Immature natural killer cell (primary cell): ENCODE results near the gene MALAT1. TPM values are rescaled to one million over a fixed set of nuclear protein-coding genes. Genes with fewer than 3 reads are reported as not detected.
A peak's percentile ranks its signal among the peaks of the same experiment; 100 is the strongest.
"Not testable (repeated sequence)": the region's sequence is repeated elsewhere in the genome, so short reads cannot be mapped to it uniquely, and the experiment has no call there.

Experiments
- DNase-seq, 3 donors: peaks; one replicate each; pipeline ENCODE4 v3.0.0; 2022; ENCODE audit warnings: mixed read lengths in 1 of 3
- H3K27ac Mint-ChIP-seq, 6 donors: one replicate each; pipeline ENCODE4 v1.8.0; 2020; ENCODE audit warnings: mixed read lengths in 6 of 6, mild to moderate bottlenecking in 5 of 6, inconsistent platforms in 4 of 6, moderate library complexity in 3 of 6
- H3K27me3 Mint-ChIP-seq, 3 donors: one replicate each; pipeline ENCODE4 v1.8.0; 2020 to 2021; ENCODE audit warnings: low read depth in 3 of 3, mild to moderate bottlenecking in 3 of 3, mixed read lengths in 3 of 3, moderate library complexity in 3 of 3, inconsistent platforms in 1 of 3
- H3K36me3 Mint-ChIP-seq, 3 donors: one replicate each; pipeline ENCODE4 v1.8.0; 2020; ENCODE audit warnings: mixed read lengths in 3 of 3, inconsistent platforms in 2 of 3, mild to moderate bottlenecking in 2 of 3
- H3K4me1 Mint-ChIP-seq, 2 donors: one replicate each; pipeline ENCODE4 v1.8.0; 2020; ENCODE audit warnings: inconsistent platforms in 2 of 2, mild to moderate bottlenecking in 2 of 2, mixed read lengths in 2 of 2, moderate library complexity in 1 of 2
- H3K4me3 Mint-ChIP-seq, 5 donors: one replicate each; pipeline ENCODE4 v1.8.0; 2020; ENCODE audit warnings: mild to moderate bottlenecking in 5 of 5, mixed read lengths in 5 of 5, inconsistent platforms in 3 of 5, moderate library complexity in 3 of 5
- H3K9me3 Mint-ChIP-seq, 6 donors: one replicate each; pipeline ENCODE4 v1.8.0; 2020; ENCODE audit warnings: mild to moderate bottlenecking in 6 of 6, mixed read lengths in 6 of 6, inconsistent platforms in 4 of 6, moderate library complexity in 3 of 6
- polyA plus RNA-seq, 3 donors: library from polyadenylated mRNA; unstranded; fragments of 300-500 nt; fragmentation: Illumina TruSeq; gene quantifications; one replicate each; pipeline ENCODE4 v1.2.3, GENCODE V29; 2021

The MALAT1 gene
- polyA plus RNA-seq, 3 donors from 2014 or later = 1,459 to 3,517 (median 2,451) TPM

DNA sequence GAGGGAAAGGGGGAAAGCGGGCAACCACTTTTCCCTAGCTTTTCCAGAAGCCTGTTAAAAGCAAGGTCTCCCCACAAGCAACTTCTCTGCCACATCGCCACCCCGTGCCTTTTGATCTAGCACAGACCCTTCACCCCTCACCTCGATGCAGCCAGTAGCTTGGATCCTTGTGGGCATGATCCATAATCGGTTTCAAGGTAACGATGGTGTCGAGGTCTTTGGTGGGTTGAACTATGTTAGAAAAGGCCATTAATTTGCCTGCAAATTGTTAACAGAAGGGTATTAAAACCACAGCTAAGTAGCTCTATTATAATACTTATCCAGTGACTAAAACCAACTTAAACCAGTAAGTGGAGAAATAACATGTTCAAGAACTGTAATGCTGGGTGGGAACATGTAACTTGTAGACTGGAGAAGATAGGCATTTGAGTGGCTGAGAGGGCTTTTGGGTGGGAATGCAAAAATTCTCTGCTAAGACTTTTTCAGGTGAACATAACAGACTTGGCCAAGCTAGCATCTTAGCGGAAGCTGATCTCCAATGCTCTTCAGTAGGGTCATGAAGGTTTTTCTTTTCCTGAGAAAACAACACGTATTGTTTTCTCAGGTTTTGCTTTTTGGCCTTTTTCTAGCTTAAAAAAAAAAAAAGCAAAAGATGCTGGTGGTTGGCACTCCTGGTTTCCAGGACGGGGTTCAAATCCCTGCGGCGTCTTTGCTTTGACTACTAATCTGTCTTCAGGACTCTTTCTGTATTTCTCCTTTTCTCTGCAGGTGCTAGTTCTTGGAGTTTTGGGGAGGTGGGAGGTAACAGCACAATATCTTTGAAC, 6.8 kb downstream of the MALAT1 start:
- Mint-ChIP-seq H3K27ac (peak overlapping the region in 5 of 6 donors; percentile 83 to 90 (median 87)), H3K27me3 (peaks cover 13 to 40% (median 32%) of the 10 kb centered on the region in 3 donors), H3K36me3 (peaks cover 0 to 31% (median 30%) of the 10 kb centered on the region in 3 donors), H3K4me1 (peaks cover 60 to 70% of the 10 kb centered on the region in 2 donors), H3K4me3 (no peak overlapping the region), H3K9me3 (no peaks in the 10 kb centered on the region)
- DNase-seq = peak in 1 of 3 donors; percentile 22

DNA sequence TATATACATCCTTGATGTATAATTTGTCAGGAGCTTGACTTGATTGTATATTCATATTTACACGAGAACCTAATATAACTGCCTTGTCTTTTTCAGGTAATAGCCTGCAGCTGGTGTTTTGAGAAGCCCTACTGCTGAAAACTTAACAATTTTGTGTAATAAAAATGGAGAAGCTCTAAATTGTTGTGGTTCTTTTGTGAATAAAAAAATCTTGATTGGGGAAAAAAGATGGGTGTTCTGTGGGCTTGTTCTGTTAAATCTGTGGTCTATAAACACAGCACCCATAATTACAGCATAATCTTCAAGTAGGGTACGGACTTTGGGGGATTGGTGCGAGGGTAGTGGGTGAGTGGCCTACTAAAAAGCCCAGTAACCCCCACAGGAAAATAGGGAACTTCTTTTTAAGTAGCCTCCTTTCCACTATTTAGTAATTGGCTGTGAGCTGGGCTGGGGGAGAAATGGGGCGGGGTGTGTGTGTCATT, 7.5 kb downstream of the MALAT1 start:
- Mint-ChIP-seq H3K9me3 (no peaks in the 10 kb centered on the region), H3K36me3 (peaks cover 0 to 31% (median 30%) of the 10 kb centered on the region in 3 donors), H3K27me3 (peaks cover 13 to 40% (median 32%) of the 10 kb centered on the region in 3 donors), H3K4me1 (peaks cover 60 to 72% of the 10 kb centered on the region in 2 donors), H3K27ac (peak overlapping the region in 5 of 6 donors; percentile 83 to 90 (median 87)), H3K4me3 (no peak overlapping the region)
- DNase-seq = peak in 2 of 3 donors; percentile 25 to 34

DNA sequence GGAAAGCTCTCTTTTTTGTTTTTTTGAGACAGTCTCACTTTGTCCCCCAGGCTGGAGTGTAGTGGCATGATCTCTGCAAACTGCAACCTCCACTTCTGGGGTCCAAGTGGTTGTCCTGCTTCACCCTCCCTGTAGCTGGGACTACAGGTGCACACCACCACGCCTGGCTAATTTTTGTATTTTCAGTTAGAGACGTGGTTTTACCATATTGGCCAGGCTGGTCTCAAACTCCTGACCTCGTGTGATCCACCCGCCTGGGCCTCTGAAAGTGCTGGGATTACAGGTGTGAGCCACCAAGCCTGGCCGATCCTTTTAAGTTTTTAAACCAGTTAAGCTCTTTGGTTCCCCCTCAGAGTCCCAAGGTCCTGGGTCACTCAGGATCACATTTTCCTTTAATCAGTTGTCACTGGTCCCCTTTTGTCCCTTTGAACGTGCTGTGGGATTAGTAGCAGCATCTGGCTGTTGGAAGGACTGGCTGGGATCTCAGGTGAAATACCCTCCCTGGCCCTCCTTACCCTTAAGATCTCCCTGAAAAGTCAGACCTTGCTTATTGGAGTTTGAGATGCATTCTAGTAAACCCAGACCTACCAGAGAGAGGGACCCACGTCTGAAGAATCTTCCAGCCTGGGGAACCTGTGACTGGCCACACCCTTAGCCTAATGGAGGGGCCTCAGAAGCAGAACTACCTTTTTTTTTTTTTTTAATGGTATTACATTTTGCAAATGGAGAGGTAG, 8.1 kb downstream of the MALAT1 start:
- Mint-ChIP-seq H3K27me3 (peaks cover 9 to 40% (median 32%) of the 10 kb centered on the region in 3 donors), H3K27ac (peak overlapping the region in 5 of 6 donors; percentile 83 to 90 (median 87)), H3K4me1 (peaks cover 58 to 66% of the 10 kb centered on the region in 2 donors), H3K9me3 (no peaks in the 10 kb centered on the region), H3K4me3 (no peak overlapping the region), H3K36me3 (peaks cover 0 to 31% (median 30%) of the 10 kb centered on the region in 3 donors)
- DNase-seq = peak in 2 of 3 donors; percentile 32 to 35

DNA sequence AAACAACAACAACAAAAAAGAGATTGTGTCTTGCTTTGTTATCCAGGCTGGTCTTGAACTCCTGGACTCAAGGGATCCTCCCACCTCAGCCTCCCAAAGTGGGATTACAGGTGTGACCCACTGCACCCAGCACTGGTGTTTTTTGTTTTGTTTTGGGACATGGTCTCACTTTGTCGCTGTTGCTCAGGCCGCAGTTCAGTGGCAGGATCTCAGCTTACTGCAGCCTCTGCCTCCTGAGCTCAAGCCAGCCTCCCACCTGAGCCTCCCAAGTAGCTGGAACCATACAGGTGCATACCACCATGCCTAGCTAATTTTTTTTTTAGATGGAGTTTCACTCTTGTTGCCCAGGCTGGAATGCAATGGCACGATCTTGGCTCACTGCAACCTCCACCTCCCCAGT, 13.5 kb downstream of the MALAT1 start:
- peaks cover 3 to 22% (median 20%) of the 10 kb centered on the region in 3 donors for H3K27me3 Mint-ChIP-seq
- not testable (repeated sequence) for H3K36me3 Mint-ChIP-seq, H3K27ac Mint-ChIP-seq, H3K4me3 Mint-ChIP-seq, H3K9me3 Mint-ChIP-seq, DNase-seq
- peaks cover 13 to 17% of the 10 kb centered on the region in 2 donors for H3K4me1 Mint-ChIP-seq

DNA sequence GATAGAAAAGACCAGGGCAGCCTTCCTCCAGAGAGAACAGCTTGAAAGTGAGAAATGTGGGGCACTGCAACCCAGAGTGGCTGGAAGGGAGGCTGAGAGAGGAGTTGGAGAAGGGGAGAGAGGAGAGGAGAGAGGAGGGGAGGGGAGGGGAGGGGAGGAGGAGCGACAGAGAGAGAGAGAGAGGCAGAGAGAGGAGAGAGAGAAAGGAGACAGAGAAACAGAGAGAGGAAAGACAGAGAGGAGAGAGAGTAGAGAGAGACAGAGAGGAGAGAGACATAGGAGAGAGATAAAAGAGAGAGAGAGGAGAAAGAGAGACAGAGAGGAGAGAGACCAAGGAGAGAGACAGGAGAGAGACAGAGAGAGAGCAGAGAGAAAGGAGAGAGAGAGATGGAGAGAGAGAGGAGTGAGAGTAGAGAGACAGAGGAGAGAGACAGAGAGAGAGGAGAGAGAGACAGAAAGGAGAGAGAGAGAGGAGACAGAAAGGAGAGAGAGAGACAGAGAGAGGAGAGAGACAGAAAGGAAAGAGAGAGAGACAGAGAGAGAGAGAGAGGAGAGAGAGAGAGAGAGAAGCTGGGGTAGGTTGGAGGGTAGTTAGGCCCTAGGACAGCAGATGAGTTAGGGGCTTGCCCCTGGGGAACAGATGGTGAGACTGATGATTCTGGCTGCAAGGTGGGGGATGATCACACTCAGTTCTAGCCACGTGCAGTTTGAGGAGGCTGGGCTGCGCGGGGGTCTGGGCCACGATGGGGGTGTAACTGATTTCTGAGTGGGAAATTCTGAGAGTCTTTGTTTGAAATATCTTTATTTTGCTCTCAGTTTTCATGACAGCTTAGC, 17.5 kb downstream of the MALAT1 start:
- Mint-ChIP-seq H3K4me3 (no peak overlapping the region), H3K27me3 (peaks cover 3 to 11% (median 9%) of the 10 kb centered on the region in 3 donors), H3K27ac (peak overlapping the region in 5 of 6 donors; percentile 8 to 76 (median 72)), H3K4me1 (peaks cover 0 to 2% of the 10 kb centered on the region in 2 donors), H3K9me3 (no peaks in the 10 kb centered on the region), H3K36me3 (no peaks in the 10 kb centered on the region)
- DNase-seq = peak in 1 of 3 donors; percentile 20

GRCh38 chr11:65518941-65519549, 20.2 kb downstream of the MALAT1 start:
- H3K36me3 Mint-ChIP-seq, H3K4me3 Mint-ChIP-seq, DNase-seq, H3K9me3 Mint-ChIP-seq, H3K27ac Mint-ChIP-seq, H3K4me1 Mint-ChIP-seq: not testable (repeated sequence)
- peaks cover 3 to 11% (median 9%) of the 10 kb centered on the region in 3 donors for H3K27me3 Mint-ChIP-seq

DNA sequence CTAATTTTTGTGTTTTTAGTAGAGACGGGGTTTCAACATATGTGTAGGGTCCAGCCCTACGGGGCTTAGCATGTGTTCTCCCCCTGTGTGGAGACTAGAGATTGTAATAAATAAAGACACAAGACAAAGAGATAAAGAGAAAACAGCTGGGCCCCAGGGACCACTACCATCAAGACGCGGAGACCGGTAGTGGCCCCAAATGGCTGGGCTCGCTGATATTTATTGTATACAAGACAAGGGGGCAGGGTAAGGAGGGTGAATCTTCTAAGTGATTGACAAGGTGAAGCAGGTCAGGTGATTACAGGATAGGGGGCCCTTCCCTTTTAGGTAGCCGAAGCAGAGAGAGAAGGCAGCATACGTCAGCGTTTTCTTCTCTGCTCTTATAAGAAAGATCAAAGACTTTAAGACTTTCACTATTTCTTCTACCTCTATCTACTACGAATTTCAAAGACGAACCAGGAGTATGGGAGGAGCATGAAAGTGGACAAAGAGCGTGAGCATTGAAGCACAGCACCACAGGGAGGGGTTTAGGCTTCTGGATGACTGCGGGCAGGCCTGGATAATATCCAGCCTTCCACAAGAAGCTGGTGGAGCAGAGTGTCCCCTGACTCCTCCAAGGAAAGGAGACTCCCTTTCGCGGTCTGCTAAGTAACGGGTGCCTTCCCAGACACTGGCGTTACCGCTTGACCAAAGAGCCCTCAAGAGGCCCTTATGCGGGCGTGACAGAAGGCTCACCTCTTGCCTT, 23.1 kb downstream of the MALAT1 start:
- H3K27me3 Mint-ChIP-seq, H3K36me3 Mint-ChIP-seq, DNase-seq, H3K4me3 Mint-ChIP-seq, H3K9me3 Mint-ChIP-seq: not testable (repeated sequence)
- Mint-ChIP-seq H3K4me1 (peaks cover 20 to 21% of the 10 kb centered on the region in 2 donors), H3K27ac (peak overlapping the region in 1 of 6 donors; percentile 19)

- H3K27ac Mint-ChIP-seq = peak overlapping the region in 3 of 6 donors; percentile 13 to 60 (median 40)
- peaks cover 20 to 21% of the 10 kb centered on the region in 2 donors for H3K4me1 Mint-ChIP-seq
- H3K9me3 Mint-ChIP-seq, H3K27me3 Mint-ChIP-seq, H3K36me3 Mint-ChIP-seq, DNase-seq: not testable (repeated sequence)
- peak overlapping the region in 2 of 5 donors; percentile 9 to 12 for H3K4me3 Mint-ChIP-seq
Observed at GRCh38 chr11:65522718-65523630, 24.1 kb downstream of the MALAT1 start.

- peaks cover 20 to 21% of the 10 kb centered on the region in 2 donors for H3K4me1 Mint-ChIP-seq
- not testable (repeated sequence) for H3K4me3 Mint-ChIP-seq, H3K27me3 Mint-ChIP-seq, DNase-seq, H3K9me3 Mint-ChIP-seq, H3K36me3 Mint-ChIP-seq
- peak overlapping the region in 3 of 6 donors; percentile 13 to 74 (median 25) for H3K27ac Mint-ChIP-seq
Observed at GRCh38 chr11:65523631-65523968, 24.8 kb downstream of the MALAT1 start.

DNA sequence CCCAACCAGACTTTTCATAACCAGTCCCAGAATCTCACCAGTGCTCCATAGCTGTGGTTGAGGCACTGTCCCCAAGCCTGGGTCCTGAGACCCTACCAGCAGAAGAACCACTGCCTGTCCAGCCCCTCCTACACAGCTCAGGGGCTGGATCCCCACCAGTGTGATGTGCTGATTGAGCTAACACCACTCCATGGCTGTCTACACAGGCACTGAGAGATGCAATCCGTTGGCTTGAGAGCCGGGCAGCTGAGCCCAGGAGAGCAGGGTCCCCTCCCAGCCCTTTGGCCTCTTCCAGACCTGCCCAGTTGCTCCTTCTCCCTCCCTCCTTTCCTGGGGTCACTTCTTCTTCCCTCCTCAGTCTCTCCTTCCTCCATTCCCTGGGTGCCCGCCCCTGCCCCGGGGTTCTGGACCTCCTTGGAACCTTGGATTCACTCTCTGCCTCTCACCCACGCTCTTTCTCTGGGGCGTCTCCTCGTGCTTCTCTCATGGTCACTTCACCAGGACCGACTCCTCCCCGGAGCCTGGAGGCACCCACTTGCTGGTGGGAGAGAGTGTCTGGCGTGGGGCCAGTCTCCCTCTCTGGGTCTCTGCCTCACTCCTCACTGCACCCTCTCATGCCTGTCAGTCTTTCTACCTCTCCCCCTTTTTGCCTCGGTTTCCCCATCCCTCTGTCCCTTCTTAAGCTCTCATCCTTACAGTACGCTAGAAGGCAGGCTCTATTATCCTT, 25.3 kb downstream of the MALAT1 start:
- H3K4me3 Mint-ChIP-seq = peak overlapping the region in 2 of 5 donors; percentile 9 to 30
- peaks cover 0 to 3% (median 0%) of the 10 kb centered on the region in 3 donors for H3K36me3 Mint-ChIP-seq
- H3K27ac Mint-ChIP-seq = peak overlapping the region; percentile 23 to 85 (median 73)
- no peaks in the 10 kb centered on the region for H3K9me3 Mint-ChIP-seq
- H3K27me3 Mint-ChIP-seq = peaks cover 0 to 3% (median 1%) of the 10 kb centered on the region in 3 donors
- DNase-seq = no peak
- peaks cover 20 to 21% of the 10 kb centered on the region in 2 donors for H3K4me1 Mint-ChIP-seq
